Measurements from ENCODE around the gene UMAD1.
"Not testable (repeated sequence)": the region's sequence is repeated elsewhere in the genome, so short reads cannot be mapped to it uniquely, and the experiment has no call there.

DNA sequence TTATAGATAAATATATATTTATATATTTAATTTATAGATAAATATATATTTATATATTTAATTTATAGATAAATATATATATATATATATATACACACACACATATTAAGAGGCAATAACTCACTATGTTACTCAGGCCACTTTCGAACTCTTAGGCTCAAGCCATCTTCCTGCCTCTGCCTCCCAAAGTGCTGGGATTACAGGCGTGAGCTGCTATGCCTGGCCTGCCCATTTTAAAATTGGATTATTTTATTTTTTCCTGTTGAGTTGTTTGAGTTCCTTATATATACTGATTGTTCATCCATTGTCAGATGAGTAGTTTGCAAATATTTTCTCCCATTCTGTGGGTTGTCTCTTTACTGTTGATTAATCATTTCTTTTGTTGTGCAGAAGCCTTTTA is 39.1 kb downstream of the UMAD1 start:
- TF ChIP-seq, protein P1, sequence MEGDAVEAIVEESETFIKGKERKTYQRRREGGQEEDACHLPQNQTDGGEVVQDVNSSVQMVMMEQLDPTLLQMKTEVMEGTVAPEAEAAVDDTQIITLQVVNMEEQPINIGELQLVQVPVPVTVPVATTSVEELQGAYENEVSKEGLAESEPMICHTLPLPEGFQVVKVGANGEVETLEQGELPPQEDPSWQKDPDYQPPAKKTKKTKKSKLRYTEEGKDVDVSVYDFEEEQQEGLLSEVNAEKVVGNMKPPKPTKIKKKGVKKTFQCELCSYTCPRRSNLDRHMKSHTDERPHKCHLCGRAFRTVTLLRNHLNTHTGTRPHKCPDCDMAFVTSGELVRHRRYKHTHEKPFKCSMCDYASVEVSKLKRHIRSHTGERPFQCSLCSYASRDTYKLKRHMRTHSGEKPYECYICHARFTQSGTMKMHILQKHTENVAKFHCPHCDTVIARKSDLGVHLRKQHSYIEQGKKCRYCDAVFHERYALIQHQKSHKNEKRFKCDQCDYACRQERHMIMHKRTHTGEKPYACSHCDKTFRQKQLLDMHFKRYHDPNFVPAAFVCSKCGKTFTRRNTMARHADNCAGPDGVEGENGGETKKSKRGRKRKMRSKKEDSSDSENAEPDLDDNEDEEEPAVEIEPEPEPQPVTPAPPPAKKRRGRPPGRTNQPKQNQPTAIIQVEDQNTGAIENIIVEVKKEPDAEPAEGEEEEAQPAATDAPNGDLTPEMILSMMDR (IDR thresholded peaks at IDR 0.05): not testable (repeated sequence)
- TF ChIP-seq POLR2A (IDR thresholded peaks at IDR 0.05): not testable (repeated sequence)

All from thyroid gland (tissue), 4 donors.